Colon (tissue), 2 donors: ENCODE results near the gene PIP4K2B.

Experiments used
- FAIRE-seq: peaks from 2 replicates; lab custom pipeline; 2012; peaks lifted over from hg19 to GRCh38; lab: Jason Lieb, UNC
- donor health status: control.
- donor health status: control.

The PIP4K2B gene

DNA sequence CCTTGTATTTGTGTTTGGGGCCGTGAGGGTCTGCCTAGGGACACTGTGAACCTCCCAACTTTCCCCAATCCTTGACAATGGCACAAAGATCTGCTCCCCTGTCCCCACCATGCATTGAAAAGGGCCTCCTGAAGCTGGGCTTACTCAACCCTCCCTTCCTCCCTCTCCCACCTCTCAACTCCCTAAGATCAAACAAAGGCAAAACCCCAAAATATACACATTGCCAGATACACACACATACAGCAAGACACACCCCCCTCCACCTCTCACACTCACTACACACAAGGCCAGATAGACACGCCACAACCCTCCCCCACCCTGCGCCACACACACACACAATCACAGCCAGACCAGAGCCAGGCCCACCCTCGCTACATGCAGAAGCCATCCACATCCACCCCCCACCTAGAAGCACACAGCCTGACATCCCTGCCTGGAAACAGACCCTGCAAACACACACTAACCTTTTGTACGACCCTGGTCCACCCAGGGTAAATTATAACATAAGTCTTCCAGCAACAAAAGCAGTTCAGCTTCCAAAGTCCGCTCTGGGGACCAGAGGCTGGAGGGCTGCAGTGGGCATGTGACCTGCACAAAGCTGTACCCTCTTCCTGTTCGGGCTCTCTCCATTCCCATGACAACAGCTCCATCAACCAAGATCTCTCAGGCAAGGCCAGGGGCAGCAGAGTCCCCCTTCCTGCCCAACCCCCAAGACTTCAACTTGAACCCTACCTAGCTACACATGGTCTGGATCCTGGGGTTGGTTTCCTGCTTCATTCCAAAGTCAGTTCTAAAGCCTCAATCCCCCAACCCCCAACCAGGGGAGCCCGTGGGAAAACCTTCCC is 53.1 kb downstream of the PIP4K2B start:
- no peak for FAIRE-seq

DNA sequence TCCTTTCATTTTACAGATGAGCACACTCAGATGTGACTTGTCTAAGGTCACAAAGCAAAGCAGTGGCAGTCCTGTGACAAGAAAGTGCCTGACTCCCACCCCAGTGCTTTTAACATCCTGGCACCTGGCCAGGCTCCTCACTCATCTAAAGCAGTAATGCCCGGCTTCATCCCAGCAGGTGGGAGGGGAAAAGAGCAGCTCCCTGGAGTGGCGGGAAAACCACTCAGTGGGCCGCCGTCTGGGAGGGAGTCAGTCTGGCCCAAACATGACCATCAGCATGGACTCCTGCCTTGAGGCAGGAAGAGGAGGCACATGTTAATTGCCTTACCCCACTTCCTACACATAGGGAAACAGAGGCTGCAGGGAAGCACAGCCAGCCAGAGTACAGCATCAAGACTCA is 53.8 kb downstream of the PIP4K2B start:
- no peak for FAIRE-seq

DNA sequence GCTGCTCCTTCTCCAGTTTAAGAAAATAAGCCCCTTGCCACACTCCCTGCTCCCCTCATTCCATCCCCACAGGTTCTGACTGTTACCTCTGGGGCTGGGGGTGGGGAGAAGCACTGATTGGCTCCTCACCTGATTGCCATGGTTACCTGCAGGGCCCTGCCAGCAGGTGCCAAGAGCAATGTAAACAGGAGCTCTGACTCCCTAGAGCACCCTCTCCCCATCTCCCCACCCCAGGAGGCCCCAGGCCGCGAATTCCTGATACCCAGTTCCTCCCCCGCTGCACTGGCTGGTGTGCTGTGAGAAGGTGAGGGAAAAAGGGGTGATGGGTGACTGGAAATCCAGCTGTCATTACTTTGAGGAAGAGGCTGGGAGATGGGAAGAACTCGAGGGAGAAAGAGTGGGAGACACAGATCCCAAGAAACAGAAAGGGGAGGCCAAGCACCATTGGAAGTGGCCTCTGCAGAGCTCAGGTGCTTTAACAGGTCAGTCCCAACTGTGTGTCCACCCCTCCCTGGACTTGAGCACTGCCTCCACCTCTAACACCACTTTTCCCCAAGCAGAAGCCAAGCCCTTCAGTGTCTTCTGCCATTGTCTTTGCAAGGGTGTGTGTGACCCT is 55.7 kb downstream of the PIP4K2B start:
- no peak for FAIRE-seq

DNA sequence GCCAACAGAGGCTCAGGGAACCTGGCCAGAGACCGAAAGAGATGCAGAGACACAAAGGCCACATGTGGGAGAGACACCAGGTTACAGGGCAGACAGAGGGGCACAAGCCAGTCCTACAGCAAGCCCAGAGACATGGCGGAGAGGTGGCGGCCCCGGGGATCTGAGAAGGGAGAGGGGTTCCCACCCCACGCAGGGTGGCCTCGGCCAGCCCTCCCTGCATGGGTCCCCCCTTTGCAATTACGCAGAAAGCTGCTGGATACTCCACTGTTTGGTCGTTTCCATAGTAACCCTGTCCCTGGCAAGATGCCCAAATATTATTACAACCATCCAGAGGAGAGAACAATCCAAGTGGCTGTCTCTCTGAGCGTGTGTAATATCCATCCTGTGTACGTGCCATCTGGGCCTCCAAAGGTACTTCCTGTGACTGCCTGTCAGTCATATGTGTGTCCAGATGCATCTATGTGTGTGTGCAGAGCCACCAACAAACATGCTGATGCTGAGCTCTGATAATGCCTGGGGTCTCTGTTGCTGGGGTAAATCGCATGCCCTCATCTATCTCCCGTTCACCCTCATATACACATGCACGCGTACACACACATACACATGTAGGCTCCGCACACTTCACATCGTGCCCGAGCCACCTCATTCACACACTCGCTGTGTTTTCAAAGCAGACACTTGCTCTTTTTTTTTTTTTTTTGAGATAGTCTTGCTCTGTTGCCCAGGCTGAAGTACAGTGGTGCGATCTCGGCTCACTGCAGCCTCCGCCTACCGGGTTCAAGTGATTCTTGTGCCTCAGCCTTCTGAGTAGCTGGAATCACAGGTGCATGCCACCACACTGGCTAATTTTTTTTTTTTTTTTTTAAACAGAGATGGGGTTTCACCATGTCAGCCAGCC is 56.7 kb downstream of the PIP4K2B start:
- FAIRE-seq, result no peak

DNA sequence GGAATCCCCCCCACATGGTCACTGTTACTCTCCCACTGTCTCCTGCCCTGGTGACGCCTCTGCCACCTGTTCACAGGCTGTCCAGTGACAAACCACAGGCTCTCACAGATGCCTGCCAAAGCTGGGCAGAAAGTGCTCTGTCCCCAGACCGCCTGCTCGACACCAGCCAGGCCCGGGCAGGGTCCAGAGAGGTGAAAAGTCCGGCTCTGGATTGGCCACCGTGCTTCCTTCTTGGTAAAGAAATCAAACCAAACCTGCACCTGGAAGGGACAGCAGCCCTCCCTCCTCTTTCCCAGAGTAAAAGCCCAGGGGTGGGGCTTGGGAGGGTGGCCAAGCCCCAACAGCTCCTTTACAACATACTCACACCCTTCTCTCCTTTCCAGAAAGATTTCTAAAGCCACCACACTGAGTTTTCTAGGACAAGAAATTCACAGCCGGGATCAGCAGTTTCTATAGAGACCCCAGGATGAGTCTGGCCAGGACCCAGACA is 57.4 kb downstream of the PIP4K2B start:
- no peak for FAIRE-seq

DNA sequence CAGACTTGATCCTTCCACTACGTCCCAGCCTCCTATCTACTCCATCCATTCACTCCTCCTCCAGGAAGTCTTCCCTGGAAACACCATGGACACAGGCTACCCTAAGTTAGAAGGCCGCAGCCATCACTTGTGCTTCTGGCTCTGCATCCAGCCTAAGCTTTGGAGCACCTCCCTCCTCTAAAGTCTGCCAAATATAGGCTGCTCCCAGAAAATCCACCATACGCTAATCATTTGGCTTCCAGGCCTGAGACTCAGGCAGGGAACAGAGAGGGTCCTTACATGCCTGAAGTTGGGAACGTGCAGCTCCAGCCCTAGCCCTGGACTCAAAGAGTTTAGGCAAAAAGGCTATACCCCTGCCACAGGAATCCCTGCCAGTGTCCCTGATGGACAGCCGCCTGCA is 57.9 kb downstream of the PIP4K2B start:
- FAIRE-seq, result no peak

DNA sequence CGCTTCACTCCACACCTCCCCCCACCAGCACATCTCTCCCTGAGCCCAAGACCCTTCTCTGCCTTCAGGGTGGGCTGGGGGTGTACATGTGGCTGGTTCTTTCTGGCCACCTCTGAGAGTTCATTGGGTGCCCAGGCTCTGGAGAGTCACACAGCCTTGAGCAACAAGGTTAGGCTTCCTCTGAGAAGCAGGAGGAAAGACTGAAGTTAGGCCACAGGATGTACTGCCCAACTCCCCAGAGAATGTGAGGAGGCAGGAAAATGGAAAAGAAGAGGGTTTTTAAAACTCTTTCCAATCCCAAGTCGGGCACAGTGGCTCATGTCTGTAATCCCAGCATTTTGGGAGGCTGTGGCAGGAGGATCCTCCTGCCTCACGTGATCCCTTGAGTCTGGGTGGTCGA is 58.5 kb downstream of the PIP4K2B start:
- no peak for FAIRE-seq

DNA sequence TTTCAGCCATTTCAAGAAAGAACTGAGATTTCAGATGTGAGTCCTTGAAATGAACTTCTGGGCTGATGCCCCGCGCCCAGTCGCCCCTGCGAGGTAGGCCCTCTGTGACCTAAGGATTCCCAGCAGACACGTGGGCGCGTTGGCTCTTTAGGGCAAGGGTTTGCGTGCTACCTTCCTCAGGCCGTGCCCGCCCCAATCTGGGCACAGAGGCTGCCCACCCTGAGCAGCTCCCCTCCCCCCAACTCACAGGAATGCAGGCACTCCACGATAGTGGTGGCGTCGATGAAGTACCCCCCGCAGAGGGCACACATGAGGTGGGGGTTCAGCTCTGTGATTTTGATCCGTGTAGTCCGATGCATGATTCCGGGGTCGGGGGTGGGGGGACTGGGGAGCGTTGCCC is 59.3 kb downstream of the PIP4K2B start:
- FAIRE-seq, result no peak

DNA sequence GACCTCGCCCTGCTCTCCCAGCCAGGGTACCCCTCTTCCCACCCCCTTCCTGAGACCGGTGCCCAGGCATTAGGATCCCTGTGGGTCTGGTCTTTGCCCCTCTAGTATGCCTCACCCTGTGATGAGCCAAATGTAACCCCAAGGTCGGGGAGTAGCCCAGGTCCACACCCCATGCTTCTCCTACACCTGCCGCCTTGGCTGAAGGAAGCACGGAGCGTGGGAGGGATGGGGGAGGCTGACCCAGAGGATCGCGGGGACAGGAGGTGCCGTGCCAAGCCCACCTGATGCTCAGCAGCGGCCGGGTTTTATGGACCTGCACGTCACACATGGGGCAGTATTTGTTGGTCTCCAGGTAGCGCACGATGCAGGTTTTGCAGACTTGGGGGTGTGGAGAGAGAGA is 60.1 kb downstream of the PIP4K2B start:
- no peak for FAIRE-seq

DNA sequence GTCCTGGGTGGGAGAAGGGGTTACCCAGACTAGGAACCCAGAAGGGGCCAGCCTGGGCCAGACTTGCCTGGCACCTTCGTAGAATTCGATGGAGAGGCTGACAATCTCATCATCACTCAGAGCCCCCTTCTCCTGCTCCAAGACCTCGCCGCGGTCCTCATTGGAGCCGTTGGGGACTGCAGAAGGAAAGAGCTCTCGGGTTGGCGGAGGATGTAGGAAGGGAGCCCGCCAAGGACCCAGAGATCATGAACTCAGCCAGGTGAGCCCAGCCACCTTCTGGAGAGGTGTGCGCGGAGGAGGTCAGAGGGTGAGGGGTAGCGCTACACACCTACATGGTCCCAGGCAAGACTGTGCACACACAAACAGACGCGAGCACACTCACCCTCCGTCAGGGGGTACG is 60.7 kb downstream of the PIP4K2B start:
- no peak for FAIRE-seq

DNA sequence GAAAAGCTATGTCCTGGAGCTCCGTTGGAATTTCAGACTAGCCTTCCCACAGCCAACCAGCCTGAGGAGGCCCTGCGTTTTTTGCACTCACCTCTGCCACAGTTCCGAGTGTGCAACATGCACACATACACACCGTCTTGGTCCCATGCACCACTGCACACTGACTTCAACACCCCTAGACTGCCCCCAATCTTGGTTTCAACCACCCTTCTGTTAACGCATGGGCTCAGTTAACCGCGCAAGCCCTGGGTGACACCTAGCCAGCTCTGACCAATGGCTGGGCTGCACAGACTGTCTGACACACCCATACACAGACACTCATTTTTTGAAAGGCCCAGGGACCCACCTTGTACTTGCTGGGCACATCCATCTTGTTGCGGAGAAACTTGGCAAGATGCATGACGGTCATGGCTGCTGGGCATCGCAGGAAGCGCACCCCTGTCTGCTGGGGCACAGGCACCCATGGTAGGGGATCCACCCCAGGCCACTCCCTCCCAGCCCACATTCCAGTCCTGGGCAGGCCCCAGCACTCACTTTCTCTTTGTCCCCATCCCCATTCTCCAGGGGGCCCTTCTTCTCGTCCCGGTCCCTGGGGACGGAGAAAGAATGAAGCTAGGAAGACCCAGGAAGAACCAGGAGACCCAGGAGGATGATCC is 61.2 kb downstream of the PIP4K2B start:
- FAIRE-seq, result no peak

DNA sequence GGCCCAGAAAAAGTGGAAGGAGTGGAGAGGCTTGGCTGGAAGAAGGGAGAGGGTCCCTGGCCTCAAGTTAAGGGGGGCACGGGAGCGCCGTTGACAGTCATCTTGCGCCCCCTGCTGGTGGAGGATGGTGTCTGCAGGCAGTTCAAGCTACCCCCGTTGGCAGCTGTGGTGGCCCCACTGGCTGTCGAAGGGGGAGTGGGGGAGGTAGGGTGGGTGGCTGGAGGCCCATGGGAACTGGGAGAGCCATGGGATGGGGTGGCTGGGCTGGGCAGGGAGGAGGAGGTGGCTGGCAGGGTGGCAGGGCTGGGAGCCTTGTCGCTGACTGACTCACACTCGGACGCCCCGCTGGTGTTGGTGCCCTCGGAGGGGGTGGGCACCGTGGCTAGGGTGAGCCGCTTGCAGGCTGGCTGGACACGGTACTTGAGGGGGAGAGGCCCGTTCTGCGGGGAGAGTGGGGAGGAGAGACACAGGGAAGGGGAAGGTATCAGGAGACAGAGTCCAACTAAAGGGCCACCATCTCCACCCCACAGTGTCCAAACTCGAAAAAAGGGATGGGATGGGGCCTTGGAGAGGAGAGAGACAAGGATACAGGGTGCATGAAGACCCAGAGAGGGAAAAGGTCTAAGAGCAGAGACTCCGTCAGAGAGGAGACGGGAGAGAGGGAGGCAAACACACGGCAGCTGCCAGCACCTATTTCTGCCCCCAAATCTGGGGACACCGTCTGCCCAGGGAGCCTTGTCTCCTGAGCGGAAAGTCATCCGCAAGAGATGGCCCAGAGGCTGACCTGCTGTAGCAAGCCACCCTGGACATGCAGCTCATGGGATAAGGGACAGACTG is 64.0 kb downstream of the PIP4K2B start:
- FAIRE-seq, result no peak

DNA sequence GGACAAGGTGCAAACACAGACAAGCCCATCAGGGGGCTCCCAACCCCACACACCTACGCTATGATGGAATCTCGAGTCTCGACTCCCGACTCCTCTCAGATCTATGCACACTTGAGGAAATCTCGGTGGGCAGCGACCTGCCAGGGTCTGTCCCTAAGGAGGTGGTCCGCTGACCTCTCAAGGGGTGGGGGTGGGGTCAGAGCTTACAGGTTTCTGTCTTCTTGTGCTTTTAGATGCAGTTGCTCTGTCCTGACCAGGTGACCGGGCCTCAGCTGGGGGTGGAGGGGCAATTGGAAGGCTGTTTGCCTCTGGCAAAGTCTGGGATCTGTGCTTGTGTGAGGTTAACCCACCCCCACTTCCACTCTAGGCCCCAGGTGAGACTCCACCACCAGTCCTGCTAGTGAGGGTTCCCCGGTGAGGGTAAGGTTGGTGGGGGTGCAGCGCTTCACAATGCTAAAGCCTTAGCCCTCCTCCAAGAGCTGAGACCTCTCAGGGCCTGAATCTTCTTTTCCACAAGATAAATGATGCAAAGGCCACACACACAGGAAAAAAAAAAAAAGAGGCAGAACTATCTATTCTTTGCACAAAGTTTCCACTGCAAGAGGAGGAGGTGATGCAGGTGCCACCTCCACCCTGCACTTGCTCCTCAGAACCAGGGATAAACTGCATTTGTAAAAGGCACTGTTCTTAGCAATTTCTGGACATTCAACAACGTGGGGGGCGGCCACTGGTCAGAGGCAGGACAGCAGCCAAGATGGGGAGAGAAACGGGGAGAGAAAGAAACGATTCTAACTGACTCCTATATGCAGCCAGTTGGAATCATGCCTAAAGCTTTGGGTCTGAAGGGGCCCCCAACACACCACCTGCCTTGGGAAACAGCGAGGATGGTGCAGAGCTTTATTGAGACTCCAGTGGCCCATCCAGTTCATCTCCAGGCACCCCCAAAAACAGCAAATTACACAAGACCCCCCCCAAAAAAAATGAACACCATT is 65.1 kb downstream of the PIP4K2B start:
- no peak for FAIRE-seq

DNA sequence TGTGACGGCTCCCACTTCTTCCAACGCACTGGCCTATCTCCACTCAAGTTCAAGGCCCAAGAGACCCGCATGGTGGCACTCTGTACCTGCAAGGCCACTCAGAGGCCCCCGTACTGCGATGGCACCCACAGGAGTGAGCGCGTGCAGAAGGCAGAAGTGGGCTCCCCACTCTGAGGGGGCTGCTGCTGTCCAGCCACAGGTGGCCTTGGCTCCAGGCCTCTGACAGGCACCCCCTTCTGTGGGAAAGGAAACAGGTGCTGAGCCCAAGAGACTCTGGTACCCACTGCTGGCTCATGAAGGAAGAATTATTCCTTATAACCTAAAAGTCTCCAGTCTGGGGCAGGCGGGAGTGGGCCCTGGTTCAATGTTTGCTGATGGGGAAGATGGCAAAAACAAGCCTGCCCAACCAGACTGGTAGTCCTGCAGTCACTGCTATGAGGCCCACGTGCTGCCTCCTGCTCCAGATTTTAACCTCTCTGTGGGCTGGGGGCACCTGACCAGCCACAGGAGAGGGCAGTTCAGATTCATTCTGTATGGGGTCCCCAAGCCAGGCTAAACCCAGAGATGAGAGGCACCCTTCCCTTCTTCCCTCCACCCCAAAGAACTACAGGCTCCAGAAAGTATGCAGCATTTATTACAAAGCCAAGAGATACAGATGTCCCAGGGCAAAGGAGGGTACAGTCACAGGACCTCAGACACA is 65.9 kb downstream of the PIP4K2B start:
- no peak for FAIRE-seq

DNA sequence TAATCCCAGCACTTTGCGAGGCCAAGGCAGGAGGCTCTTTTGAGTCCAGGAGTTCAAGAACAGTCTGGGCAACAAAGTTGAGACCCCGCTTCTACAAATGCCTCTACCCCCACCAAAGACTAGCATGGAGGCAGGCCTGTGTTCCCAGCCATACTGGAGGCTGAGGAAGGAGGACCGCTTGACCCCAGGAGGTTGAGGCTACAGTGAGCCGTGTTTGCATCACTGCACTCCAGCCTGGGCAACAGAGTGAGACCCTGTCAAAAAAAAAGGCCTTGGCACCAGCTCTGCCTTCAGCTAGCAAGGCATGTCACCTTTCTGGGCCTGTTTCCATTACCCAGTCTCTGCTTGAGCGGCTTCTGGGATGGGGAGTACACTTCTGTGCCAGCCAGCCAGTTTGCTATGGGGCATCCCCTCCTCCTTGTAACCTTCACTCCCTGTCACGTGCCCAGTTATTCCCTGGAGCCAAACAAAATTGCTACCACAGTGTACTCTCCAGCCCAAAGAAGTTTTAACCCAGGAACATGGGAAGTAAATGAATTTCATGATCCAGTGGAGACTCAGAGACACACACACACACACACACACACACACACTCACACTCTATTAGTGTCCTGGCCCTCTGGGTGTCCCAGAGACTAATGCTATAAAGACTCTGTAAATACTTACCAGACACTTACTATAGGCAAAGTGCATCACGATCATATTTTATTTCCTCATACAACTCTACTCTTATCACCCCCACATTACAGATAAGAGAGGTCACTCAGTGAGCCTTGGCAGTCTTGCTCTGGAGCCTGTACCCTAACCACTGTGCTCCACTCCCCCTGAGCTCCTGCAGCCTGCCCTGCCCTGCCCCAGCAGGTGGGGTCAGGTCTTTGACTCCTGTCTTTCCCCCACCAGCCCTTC is 66.7 kb downstream of the PIP4K2B start:
- FAIRE-seq, result no peak

DNA sequence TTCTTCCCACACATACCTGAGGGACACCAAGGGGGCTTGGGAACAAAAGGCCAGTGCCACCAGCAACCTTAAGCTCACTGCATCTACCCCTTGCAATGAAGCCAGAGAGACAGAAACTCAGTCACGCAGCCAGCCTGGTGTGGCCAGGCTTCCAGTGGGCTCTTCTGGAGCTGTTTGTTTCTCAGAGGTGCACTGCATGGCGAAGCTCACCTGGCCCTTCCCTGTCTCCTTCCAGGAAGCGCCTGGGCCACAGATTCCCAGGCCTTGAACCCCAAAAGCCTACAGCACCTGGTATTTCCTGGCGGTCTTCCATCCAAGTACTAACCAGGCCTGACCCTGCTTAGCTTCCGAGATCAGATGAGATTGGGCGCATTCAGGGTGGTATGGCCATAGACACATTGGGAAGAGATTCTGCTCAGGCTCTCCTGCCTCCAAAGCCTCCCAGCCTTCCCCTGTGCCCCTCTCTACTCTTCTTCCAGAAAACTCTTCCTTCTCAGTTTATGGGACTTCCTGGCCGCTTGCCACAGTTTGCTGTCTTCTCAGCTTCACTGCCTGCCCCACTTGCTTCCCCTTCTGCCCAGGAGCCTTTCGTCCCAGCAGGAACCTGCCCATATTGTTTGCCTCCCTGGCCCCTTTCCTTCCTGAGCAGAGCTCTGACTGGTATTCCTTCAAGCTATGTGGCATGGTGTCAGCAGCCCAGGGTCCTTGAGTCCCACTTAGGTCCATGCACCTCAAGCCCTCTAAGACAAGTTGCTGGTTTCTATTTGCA is 67.6 kb downstream of the PIP4K2B start:
- FAIRE-seq, result no peak
